GM12878 (cell line): ENCODE data around the gene TFF2. TPM values are rescaled to one million over a fixed set of nuclear protein-coding genes. Genes with fewer than 3 reads are reported as not detected.

Experiments used
- ATAC-seq: fragments of 200-7000 bp; cut with Tn5 transposase; 3 replicates; pipeline ENCODE4 v1.9.1; 2020; ENCODE audit warnings: mild to moderate bottlenecking, moderate library complexity
- BruUV-seq: library from RNA; stranded (reverse); fragments of 400-500 nt; replicated peaks from 2 replicates; lab custom pipeline; 2021; lab: Mats Ljungman, UMichigan
- CTCF ChIA-PET: fragments of 300-600 bp; sonication (Branson Sonifier 250); formaldehyde crosslinking; extraction: SDS; loops from one replicate; lab custom pipeline; 2021; ENCODE audit warnings: inconsistent platforms; lab: Yijun Ruan, JAX
- POLR2A ChIA-PET: fragments of 350-600 bp; formaldehyde crosslinking; extraction: SDS; loops from one replicate; lab custom pipeline; 2021; ENCODE audit warnings: inconsistent platforms; lab: Charles Lee
- RAD21 ChIA-PET: fragments of 300-600 bp; sonication (Branson Sonifier 250); formaldehyde crosslinking; loops from one replicate; lab custom pipeline; 2023; ENCODE audit warnings: antibody characterized with exemption; ENCODE audit not compliant: unreplicated experiment; lab: Charles Lee
- SMC1A ChIA-PET: fragments of 300-600 bp; sonication (Branson Sonifier 250); formaldehyde crosslinking; loops from one replicate; lab custom pipeline; 2023; ENCODE audit not compliant: unreplicated experiment, uncharacterized antibody; lab: Charles Lee
- DNase-seq: peaks from one replicate; pipeline ENCODE4 v3.0.0-alpha.2; 2011; ENCODE audit warnings: low read depth, low spot score
- FAIRE-seq: peaks from 3 replicates; lab custom pipeline; 2011; peaks lifted over from hg19 to GRCh38; lab: Jason Lieb, UNC
- H2AFZ ChIP-seq: 2 replicates; pipeline ENCODE4 v1.6.0; 2011; ENCODE audit warnings: low read depth, low read length, control low read depth; ENCODE audit not compliant: control insufficient read depth
- H3K27ac ChIP-seq: 2 replicates; pipeline ENCODE4 v1.5.1; 2011; ENCODE audit warnings: control low read depth; ENCODE audit not compliant: control insufficient read depth, insufficient read depth
- H3K27me3 ChIP-seq, 2 experiments: replicated peaks in 1 of 2; 2 replicates each; pipeline versions ENCODE4 v1.6.0 to v1.6.1; 2011; ENCODE audit warnings: low read length in 1 of 2; ENCODE audit not compliant: control insufficient read depth in 2 of 2, insufficient read depth in 2 of 2
- H3K36me3 ChIP-seq, 2 experiments: 2 replicates each; pipeline ENCODE4 v1.5.1; 2011; ENCODE audit warnings: low read length in 1 of 2; ENCODE audit not compliant: control insufficient read depth in 2 of 2, insufficient read depth in 2 of 2
- H3K4me1 ChIP-seq: 2 replicates; pipeline ENCODE4 v1.6.1; 2011; ENCODE audit warnings: mild to moderate bottlenecking, low read length, moderate library complexity, mixed read lengths; ENCODE audit not compliant: control insufficient read depth, insufficient read depth
- H3K4me2 ChIP-seq: 2 replicates; pipeline ENCODE4 v1.6.0; 2011; ENCODE audit warnings: control low read depth; ENCODE audit not compliant: control insufficient read depth, insufficient read depth
- H3K4me3 ChIP-seq: fragments of 200-600 bp; sonication (generic); 2 replicates; pipeline ENCODE4 v1.5.1; 2016
- H3K79me2 ChIP-seq: 2 replicates; pipeline ENCODE4 v1.6.0; 2011; ENCODE audit warnings: low read length; ENCODE audit not compliant: control insufficient read depth, insufficient read depth
- H3K9ac ChIP-seq: 2 replicates; pipeline ENCODE4 v1.8.0; 2011; ENCODE audit warnings: low read length, control low read depth, mixed read lengths; ENCODE audit not compliant: control insufficient read depth, insufficient read depth
- H3K9me3 ChIP-seq: replicated peaks from 3 replicates; pipeline ENCODE4 v1.5.1; 2011; ENCODE audit warnings: mild to moderate bottlenecking, low read length; ENCODE audit not compliant: control insufficient read depth, insufficient read depth
- H4K20me1 ChIP-seq: 2 replicates; pipeline ENCODE4 v1.6.0; 2011; ENCODE audit not compliant: control insufficient read depth, insufficient read depth
- ATF7 ChIP-seq: fragments of 450-650 bp; IDR thresholded peaks from 2 replicates; pipeline ENCODE4 v1.6.1; 2016; ENCODE audit warnings: low read depth, mild to moderate bottlenecking
- CREM ChIP-seq: IDR thresholded peaks from 2 replicates; pipeline ENCODE4 v1.6.1; 2014; ENCODE audit warnings: antibody characterized with exemption, low read depth
- FOXK2 ChIP-seq: fragments of 450-650 bp; IDR thresholded peaks from 2 replicates; pipeline ENCODE4 v1.6.1; 2017; ENCODE audit warnings: mild to moderate bottlenecking, moderate library complexity
- FOXM1 ChIP-seq: IDR thresholded peaks from 2 replicates; pipeline ENCODE4 v1.6.1; 2012; ENCODE audit warnings: low read depth, mild to moderate bottlenecking, inconsistent platforms, low read length, moderate library complexity
- HSF1 ChIP-seq: fragments of 150-350 bp; IDR thresholded peaks from 2 replicates; pipeline ENCODE4 v1.6.1; 2014; ENCODE audit warnings: mild to moderate bottlenecking, low read depth, low read length
- JUNB ChIP-seq: IDR thresholded peaks from 2 replicates; pipeline ENCODE4 v1.6.1; 2016; ENCODE audit warnings: antibody characterized with exemption, mild to moderate bottlenecking
- MYC ChIP-seq: IDR thresholded peaks from 2 replicates; pipeline ENCODE4 v1.6.1; 2011; ENCODE audit warnings: mild to moderate bottlenecking, low read length, moderate library complexity, inconsistent platforms; ENCODE audit not compliant: insufficient read depth, insufficient replicate concordance, insufficient read length, severe bottlenecking
- PML ChIP-seq: IDR thresholded peaks from 2 replicates; pipeline ENCODE4 v1.6.1; 2012; ENCODE audit warnings: low read length, inconsistent platforms
- SP1 ChIP-seq: IDR thresholded peaks from one replicate; pipeline ENCODE4 v1.6.1; 2011; ENCODE audit warnings: low read depth, low read length
- SREBF2 ChIP-seq: IDR thresholded peaks from 2 replicates; pipeline ENCODE4 v1.6.1; 2012; ENCODE audit warnings: mild to moderate bottlenecking, low read length
- SUZ12 ChIP-seq: fragments of 200-600 bp; sonication (generic); IDR thresholded peaks from one replicate; pipeline ENCODE4 v1.6.1; 2018; ENCODE audit warnings: antibody characterized with exemption, mild to moderate bottlenecking; ENCODE audit not compliant: unreplicated experiment
- WRNIP1 ChIP-seq: IDR thresholded peaks from 2 replicates; pipeline ENCODE4 v1.6.1; 2011; ENCODE audit warnings: low read depth, low read length, improper control_type of control experiment, borderline replicate concordance
- WGBS: methylation state at CpG from one replicate; pipeline ENCODE4 v1.1.6; 2016; ENCODE audit warnings: low lambda C conversion rate; ENCODE audit not compliant: insufficient replicate concordance, insufficient coverage; ENCODE audit errors: missing lambda C conversion rate; 5-methylcytosine and 5-hydroxymethylcytosine counted together
- in situ Hi-C: fragments of 300-500 bp; cut with MboI; formaldehyde crosslinking; loops from 9 replicates; pipeline ENCODE4 v1.14.3; 2018; ENCODE audit warnings: mixed read lengths
- intact Hi-C: fragments of 100-400 bp; cut with micrococcal nuclease; formaldehyde crosslinking; loops from one replicate; pipeline ENCODE4 v1.14.2; 2022; ENCODE audit not compliant: unreplicated experiment
- polyA plus RNA-seq, 11 experiments: library from polyadenylated mRNA; depleted of rRNA in 4 of 11; unstranded in 6 of 11; stranded (reverse) in 5 of 11; fragments of >200 nt; fragmentation: Nextera tagmentation in 4 of 11; fragmentation: Illumina TruSeq in 1 of 11; extraction: Ambion mirVana in 4 of 11; extraction: Trizol in 1 of 11; gene quantifications; 1 replicate in 1 of 11; 2 replicates in 10 of 11; pipeline versions ENCODE4 v1.2.1 to v1.2.3, GENCODE V29; 2011 to 2016; ENCODE audit warnings: inconsistent platforms in 2 of 11, missing spikeins in 2 of 11, low read depth in 1 of 11
- total RNA-seq, 4 experiments: library from RNA; depleted of rRNA in 3 of 4; stranded (reverse); fragments of >200 nt in 3 of 4; fragmentation: Illumina TruSeq in 1 of 4; extraction: Trizol in 1 of 4; gene quantifications; 2 replicates each; pipeline versions ENCODE4 v1.2.1 to v1.2.3, GENCODE V29; 2013 to 2021
- TF ChIP-seq, protein P1 (sequence below): fragments of 450-650 bp; conservative IDR thresholded peaks from 2 replicates; pipeline ENCODE4 v1.6.1; 2017; ENCODE audit warnings: mild to moderate bottlenecking, moderate library complexity
- TF ChIP-seq, protein P2 (sequence below): fragments of 450-650 bp; formaldehyde crosslinking; IDR thresholded peaks from 2 replicates; pipeline ENCODE4 v1.5.0; 2022; ENCODE audit warnings: mild to moderate bottlenecking, missing genetic modification characterization

TFF2 gene
- total and polyA plus RNA-seq, 10 of the 15 experiments (the other 5 are each of a cell fraction or from before 2014, with no cell fraction given): 0.56 TPM; not detected in 9

DNA sequence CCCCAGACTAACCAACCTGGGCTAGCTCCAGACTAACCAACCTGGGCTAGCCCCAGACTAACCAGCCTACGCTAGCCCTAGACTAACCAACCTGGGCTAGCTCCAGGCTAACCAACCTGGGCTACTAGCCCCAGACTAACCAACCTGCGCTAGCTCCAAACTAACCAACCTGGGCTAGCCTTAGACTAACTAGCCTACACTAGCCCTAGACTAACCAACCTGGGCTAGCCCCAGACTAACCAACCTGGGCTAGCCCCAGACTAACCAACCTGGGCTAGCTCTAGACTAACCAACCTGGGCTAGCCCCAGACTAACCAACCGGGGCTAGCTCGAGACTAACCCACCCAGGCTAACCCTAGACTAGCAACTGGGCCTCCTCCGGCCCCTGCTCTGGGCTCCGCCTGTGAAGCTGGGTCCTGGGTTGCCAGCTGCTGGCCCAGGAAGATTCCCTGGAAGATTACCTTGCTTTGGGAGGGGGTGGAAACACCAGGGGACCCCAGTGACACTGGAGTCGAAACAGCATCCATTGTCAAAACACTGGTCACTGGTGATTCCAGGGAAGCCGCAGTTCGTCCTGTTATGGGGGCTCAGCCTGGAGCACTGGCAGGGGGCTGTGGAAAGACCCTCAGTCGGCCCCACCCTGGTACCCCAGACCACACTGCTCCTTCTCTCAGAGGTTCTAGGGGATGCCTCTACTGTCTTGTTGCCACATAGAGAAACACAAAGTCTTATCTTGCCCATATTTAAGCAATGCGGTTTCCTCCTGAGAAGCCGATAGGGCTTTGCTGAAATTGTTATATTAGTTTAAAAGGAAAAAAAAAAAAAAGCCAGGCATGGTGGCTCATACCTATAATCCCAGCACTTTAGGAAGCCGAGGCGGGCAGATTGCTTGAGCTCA, 1.1 kb downstream of the TFF2 start (continued):
- TF ChIP-seq, protein P1, sequence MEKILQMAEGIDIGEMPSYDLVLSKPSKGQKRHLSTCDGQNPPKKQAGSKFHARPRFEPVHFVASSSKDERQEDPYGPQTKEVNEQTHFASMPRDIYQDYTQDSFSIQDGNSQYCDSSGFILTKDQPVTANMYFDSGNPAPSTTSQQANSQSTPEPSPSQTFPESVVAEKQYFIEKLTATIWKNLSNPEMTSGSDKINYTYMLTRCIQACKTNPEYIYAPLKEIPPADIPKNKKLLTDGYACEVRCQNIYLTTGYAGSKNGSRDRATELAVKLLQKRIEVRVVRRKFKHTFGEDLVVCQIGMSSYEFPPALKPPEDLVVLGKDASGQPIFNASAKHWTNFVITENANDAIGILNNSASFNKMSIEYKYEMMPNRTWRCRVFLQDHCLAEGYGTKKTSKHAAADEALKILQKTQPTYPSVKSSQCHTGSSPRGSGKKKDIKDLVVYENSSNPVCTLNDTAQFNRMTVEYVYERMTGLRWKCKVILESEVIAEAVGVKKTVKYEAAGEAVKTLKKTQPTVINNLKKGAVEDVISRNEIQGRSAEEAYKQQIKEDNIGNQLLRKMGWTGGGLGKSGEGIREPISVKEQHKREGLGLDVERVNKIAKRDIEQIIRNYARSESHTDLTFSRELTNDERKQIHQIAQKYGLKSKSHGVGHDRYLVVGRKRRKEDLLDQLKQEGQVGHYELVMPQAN: no peak
- TF ChIP-seq SP1 (no peak), JUNB (no peak), HSF1 (no peak)

GRCh38 chr21:42348762-42349161, 2.0 kb downstream of the TFF2 start:
- no peak for ATAC-seq
- POLR2A ChIA-PET: no interaction called here
- Histone ChIP-seq H2AFZ (no peak overlapping the region), H3K79me2 (no peaks in the 10 kb centered on the region), H3K4me2 (no peak overlapping the region), H3K27ac (no peak overlapping the region), H3K36me3 (no peaks in the 10 kb centered on the region), H3K9me3 (no peaks in the 10 kb centered on the region; the same call in 2 of the 3 replicates), H3K4me1 (no peaks in the 10 kb centered on the region), H3K27me3 (no peaks in the 10 kb centered on the region), H4K20me1 (no peaks in the 10 kb centered on the region), H3K9ac (no peak overlapping the region), H3K4me3 (no peak overlapping the region)
- TF ChIP-seq, protein P2, sequence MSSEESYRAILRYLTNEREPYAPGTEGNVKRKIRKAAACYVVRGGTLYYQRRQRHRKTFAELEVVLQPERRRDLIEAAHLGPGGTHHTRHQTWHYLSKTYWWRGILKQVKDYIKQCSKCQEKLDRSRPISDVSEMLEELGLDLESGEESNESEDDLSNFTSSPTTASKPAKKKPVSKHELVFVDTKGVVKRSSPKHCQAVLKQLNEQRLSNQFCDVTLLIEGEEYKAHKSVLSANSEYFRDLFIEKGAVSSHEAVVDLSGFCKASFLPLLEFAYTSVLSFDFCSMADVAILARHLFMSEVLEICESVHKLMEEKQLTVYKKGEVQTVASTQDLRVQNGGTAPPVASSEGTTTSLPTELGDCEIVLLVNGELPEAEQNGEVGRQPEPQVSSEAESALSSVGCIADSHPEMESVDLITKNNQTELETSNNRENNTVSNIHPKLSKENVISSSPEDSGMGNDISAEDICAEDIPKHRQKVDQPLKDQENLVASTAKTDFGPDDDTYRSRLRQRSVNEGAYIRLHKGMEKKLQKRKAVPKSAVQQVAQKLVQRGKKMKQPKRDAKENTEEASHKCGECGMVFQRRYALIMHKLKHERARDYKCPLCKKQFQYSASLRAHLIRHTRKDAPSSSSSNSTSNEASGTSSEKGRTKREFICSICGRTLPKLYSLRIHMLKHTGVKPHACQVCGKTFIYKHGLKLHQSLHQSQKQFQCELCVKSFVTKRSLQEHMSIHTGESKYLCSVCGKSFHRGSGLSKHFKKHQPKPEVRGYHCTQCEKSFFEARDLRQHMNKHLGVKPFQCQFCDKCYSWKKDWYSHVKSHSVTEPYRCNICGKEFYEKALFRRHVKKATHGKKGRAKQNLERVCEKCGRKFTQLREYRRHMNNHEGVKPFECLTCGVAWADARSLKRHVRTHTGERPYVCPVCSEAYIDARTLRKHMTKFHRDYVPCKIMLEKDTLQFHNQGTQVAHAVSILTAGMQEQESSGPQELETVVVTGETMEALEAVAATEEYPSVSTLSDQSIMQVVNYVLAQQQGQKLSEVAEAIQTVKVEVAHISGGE: no peak
- TF ChIP-seq FOXM1 (no peak), SREBF2 (no peak), WRNIP1 (no peak), CREM (no peak), FOXK2 (no peak), PML (no peak), ATF7 (no peak), MYC (no peak), SUZ12 (no peak)
- DNase-seq: no peak
- CTCF ChIA-PET: interaction anchor here (1.0 to 1.5 kb wide), 2 partner anchors 90 to 231 kb away, joined by 3 to 4 read pairs; no protein-coding TSS in a partner anchor
- in situ Hi-C loops (no loop called here), intact Hi-C loops (no loop called here)
- BruUV-seq: no TSS peak
- 35% methylated on average over 2 of the region's 2 CpGs for WGBS
- no peak for FAIRE-seq
- RAD21 ChIA-PET: no interaction called here
- SMC1A ChIA-PET: interaction anchor here (1.3 kb wide), 1 partner anchor 9 kb away, joined by 10 read pairs; no protein-coding TSS in a partner anchor
